Activated naive CD4-positive, alpha-beta T cell treated with anti-CD3 and anti-CD28 coated beads, Interleukin-2, amount 50 U/mL, for 72 hours (primary cell): ENCODE data around the gene UMAD1. TPM values are rescaled to one million over a fixed set of nuclear protein-coding genes. Genes with fewer than 3 reads are reported as not detected.

Experiments used
- ATAC-seq, 2 donors: fragments of 150-1000 bp; cut with Tn5 transposase; 2 replicates each; pipeline ENCODE4 v1.10.0; 2021; ENCODE audit warnings: mild to moderate bottlenecking in 2 of 2, moderate library complexity in 2 of 2
- DNase-seq, 2 donors: peaks; one replicate each; pipeline ENCODE4 v3.0.0; 2021 to 2022; ENCODE audit warnings: low spot score in 2 of 2
- H3K27ac Mint-ChIP-seq, 2 donors: one replicate each; pipeline ENCODE4 v1.8.0; 2022; ENCODE audit warnings: mild to moderate bottlenecking in 2 of 2, mixed read lengths in 2 of 2
- H3K36me3 Mint-ChIP-seq, 2 donors: one replicate each; pipeline ENCODE4 v1.8.0; 2022; ENCODE audit warnings: mixed read lengths in 2 of 2
- H3K9me3 Mint-ChIP-seq, 2 donors: one replicate each; pipeline ENCODE4 v1.8.0; 2022; ENCODE audit warnings: mixed read lengths in 2 of 2
- total RNA-seq, 2 donors: library from RNA; stranded (reverse); gene quantifications; one replicate each; pipeline ENCODE4 v1.2.3, GENCODE V29; 2022

Gene UMAD1
- total RNA-seq, 2 donors from 2014 or later: 11.8 to 13.0 TPM

DNA sequence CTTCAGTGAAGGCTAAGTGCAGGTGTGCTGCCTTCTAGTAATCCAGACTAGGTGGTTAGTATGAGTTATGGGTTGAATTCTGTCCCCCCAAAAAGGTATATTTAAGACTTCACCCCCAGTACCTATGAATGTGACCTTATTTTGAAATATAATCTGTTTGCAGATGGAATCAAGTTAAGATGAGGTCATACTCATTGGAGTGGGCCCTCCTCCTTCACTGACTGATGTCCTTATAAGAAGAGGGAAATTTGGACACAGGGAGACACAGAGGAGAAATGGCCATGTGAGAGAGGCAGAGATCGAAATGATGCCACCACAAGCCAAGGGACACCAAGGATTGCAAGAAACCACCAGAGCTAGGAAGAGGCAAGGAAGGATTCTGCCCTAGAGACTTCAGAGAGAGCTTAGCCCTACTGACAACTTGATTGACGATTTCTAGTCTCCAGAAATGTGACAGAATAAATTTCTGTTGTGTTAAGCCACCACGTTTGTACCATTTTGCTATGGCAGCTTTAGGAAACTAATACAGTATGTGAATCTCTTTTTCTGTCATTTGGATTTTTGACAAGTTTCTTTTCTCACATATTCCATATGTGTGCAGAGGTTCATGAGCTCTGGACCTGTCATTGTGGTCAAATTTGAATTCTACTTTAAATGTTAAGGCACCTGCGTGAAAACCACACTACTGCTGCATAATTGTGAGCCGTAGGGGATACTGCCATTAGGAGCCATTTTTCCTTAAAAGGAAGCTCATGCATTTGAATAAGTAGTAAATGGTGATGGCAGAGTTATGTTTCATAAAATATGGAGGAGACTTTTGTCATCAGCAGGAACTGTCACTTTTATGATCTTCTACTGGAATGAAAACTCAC is 80.4 kb downstream of the UMAD1 start:
- H3K9me3 Mint-ChIP-seq: peaks cover 7% of the 10 kb centered on the region in 2 donors
- H3K36me3 Mint-ChIP-seq: peaks cover 4 to 12% of the 10 kb centered on the region in 2 donors
- H3K27ac Mint-ChIP-seq: no peak overlapping the region
- ATAC-seq (peak in 1 of 2 donors; percentile 33), DNase-seq (no peak)

DNA sequence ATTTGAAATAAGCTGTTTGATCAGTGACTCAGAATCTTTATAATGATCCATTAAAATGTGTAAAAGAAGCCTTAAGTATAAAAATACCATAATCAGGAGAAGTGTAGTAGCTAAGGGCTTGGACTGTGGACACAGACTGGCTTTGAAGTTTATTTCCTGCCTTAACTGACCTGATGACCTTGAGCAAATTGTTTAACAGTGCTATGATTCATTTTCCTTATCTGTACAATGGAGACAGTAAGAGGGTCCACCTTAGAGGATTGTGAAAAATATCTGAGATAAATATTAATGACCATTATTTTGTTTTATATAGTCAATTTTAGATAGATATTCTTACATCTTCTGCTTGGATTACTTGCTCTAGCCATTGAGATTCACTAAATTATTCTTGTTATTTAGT is 91.2 kb downstream of the UMAD1 start:
- Mint-ChIP-seq H3K9me3 (peaks cover 0 to 1% of the 10 kb centered on the region in 2 donors), H3K36me3 (no peaks in the 10 kb centered on the region), H3K27ac (no peak overlapping the region)
- DNase-seq (no peak), ATAC-seq (no peak)

DNA sequence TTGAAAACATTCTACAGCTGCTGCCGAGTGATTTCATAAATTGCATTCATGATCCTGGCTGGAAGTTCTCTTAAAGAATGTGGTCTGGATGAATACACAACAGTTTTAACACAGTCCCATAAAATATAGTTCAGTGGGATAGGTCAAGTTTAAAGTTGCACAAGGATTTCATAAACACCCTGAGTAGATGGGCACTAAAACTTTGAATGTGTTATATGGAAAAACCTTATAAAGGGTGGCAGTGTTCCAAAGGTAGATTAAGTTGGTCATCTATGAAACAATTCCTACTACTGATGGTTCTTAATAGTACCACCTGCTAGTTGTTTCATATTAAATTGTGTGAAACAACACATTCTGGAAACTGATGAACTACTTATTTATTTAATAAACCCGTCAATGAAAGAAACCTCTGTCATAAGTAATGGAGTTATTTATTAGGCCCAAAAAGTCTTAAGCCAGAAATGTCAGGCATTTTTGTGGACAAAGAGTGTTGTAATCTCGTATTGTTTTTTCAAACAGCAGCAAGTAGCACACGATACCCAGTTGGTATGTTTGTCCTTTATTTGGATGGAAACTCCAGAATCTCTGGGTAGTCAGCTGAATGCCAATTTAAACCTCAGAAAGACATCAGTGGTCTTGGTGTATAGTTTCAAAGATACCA is 92.2 kb downstream of the UMAD1 start:
- ATAC-seq (no peak), DNase-seq (no peak)
- no peak overlapping the region for H3K27ac Mint-ChIP-seq
- no peaks in the 10 kb centered on the region for H3K36me3 Mint-ChIP-seq
- H3K9me3 Mint-ChIP-seq: no peaks in the 10 kb centered on the region

DNA sequence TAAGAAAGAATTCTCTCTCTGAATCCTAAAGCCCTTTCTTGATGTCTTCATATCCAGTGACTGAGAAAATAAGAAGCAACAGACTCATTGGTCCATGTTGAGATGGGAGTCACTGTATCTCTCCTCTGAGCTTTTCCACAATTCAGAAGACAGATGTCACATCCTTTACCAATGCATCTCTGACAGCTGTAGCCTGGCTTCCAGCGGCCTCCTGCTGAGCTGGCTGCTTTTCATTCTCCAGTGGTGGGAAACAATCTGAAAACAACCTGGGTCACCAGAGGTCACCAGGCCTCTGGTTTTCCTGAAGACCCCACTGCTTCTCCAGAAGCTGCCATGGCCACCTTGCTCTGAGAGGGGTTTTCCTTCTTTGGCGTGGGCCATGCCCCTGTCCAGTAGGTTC is 96.1 kb downstream of the UMAD1 start:
- DNase-seq (no peak), ATAC-seq (no peak)
- Mint-ChIP-seq H3K36me3 (no peaks in the 10 kb centered on the region), H3K9me3 (no peaks in the 10 kb centered on the region), H3K27ac (no peak overlapping the region)

GRCh38 chr7:7737674-7738073 is 97.1 kb downstream of the UMAD1 start:
- no peaks in the 10 kb centered on the region for H3K36me3 Mint-ChIP-seq
- DNase-seq (no peak), ATAC-seq (no peak)
- H3K9me3 Mint-ChIP-seq: no peaks in the 10 kb centered on the region
- no peak overlapping the region for H3K27ac Mint-ChIP-seq

DNA sequence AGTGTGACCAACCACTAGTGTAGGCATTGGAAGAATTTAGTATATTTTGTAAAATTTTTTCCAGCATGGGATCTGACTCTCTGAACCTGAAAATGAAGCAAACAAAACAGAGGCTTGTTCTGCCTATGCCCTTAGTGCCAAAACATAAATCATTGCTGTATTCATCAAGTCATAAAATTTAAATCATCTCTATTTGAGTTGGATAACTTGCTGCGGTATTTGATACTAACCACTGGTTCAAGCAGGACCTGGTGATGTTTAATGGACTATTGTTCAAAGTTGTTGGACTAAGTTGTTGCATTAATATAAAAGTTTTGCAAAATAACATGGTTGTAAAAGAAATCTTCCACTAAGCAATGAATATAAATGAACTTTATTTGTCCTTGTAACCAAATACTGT is 97.6 kb downstream of the UMAD1 start:
- no peaks in the 10 kb centered on the region for H3K9me3 Mint-ChIP-seq
- no peak for DNase-seq

GRCh38 chr7:7738622-7739021 is 98.1 kb downstream of the UMAD1 start:
- DNase-seq (no peak), ATAC-seq (no peak)
- no peak overlapping the region for H3K27ac Mint-ChIP-seq
- no peaks in the 10 kb centered on the region for H3K36me3 Mint-ChIP-seq
- no peaks in the 10 kb centered on the region for H3K9me3 Mint-ChIP-seq

More for the DNA sequence above, 97.6 kb downstream of the UMAD1 start:
- no peak for ATAC-seq
- no peaks in the 10 kb centered on the region for H3K36me3 Mint-ChIP-seq
- H3K27ac Mint-ChIP-seq: no peak overlapping the region

- Mint-ChIP-seq H3K27ac (no peak overlapping the region), H3K36me3 (no peaks in the 10 kb centered on the region), H3K9me3 (no peaks in the 10 kb centered on the region)
- no peak for DNase-seq
- no peak for ATAC-seq
These were observed 98.9 kb downstream of the UMAD1 start for GRCh38 chr7:7739204-7740036.

GRCh38 chr7:7740037-7740355 is 99.4 kb downstream of the UMAD1 start:
- ATAC-seq: no peak
- Mint-ChIP-seq H3K36me3 (no peaks in the 10 kb centered on the region), H3K27ac (no peak overlapping the region), H3K9me3 (no peaks in the 10 kb centered on the region)
- DNase-seq: no peak

- Mint-ChIP-seq H3K9me3 (no peaks in the 10 kb centered on the region), H3K27ac (no peak overlapping the region), H3K36me3 (no peaks in the 10 kb centered on the region)
- ATAC-seq (no peak), DNase-seq (no peak)
These were observed 101.7 kb downstream of the UMAD1 start for GRCh38 chr7:7742223-7742622.

DNA sequence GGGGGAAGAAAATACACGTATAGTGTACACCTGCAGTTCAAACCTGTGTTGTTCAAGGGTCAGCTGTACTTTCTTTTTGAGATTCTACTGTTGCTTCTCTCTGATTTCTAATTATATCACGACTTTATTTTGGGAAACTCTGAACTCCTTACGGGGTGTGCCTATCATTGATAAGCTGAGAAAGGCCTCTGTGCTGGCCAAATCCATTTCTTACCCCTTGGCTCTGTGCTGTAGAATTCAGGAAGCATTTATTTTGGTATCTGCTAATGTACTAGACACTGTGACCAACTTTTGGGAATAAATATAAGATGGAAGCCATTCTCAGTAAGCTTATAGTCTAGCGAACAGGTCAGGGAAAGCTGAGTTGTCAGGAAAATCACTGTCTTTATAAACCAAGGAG is 104.7 kb downstream of the UMAD1 start:
- DNase-seq (no peak), ATAC-seq (no peak)
- Mint-ChIP-seq H3K27ac (no peak overlapping the region), H3K36me3 (no peaks in the 10 kb centered on the region), H3K9me3 (no peaks in the 10 kb centered on the region)

DNA sequence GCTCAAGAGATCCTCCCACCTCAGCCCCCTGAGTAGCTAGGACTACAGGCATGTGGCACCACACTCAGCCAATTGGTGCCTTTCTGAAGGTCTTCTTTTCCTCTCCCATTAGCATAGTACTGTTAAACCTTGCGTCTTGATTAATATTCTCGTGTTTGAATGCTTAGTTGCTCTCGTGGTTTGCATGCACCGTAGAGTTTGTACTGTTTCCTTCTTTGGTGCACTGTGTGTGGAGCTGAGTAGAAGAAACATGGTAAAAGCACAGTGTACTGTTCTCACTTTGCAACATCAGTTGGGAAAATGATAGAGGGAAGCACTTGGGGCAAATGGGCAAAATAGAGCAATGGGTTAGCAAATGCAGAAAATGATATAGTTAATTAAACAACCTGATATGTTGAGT is 105.4 kb downstream of the UMAD1 start:
- H3K9me3 Mint-ChIP-seq: no peaks in the 10 kb centered on the region
- H3K36me3 Mint-ChIP-seq: no peaks in the 10 kb centered on the region
- DNase-seq (no peak), ATAC-seq (no peak)
- no peak overlapping the region for H3K27ac Mint-ChIP-seq

GRCh38 chr7:7746458-7746857 is 105.9 kb downstream of the UMAD1 start:
- ATAC-seq (no peak), DNase-seq (no peak)
- Mint-ChIP-seq H3K9me3 (no peaks in the 10 kb centered on the region), H3K36me3 (no peaks in the 10 kb centered on the region), H3K27ac (no peak overlapping the region)

- ATAC-seq: no peak
These were observed 110.2 kb downstream of the UMAD1 start for GRCh38 chr7:7750571-7751242.

DNA sequence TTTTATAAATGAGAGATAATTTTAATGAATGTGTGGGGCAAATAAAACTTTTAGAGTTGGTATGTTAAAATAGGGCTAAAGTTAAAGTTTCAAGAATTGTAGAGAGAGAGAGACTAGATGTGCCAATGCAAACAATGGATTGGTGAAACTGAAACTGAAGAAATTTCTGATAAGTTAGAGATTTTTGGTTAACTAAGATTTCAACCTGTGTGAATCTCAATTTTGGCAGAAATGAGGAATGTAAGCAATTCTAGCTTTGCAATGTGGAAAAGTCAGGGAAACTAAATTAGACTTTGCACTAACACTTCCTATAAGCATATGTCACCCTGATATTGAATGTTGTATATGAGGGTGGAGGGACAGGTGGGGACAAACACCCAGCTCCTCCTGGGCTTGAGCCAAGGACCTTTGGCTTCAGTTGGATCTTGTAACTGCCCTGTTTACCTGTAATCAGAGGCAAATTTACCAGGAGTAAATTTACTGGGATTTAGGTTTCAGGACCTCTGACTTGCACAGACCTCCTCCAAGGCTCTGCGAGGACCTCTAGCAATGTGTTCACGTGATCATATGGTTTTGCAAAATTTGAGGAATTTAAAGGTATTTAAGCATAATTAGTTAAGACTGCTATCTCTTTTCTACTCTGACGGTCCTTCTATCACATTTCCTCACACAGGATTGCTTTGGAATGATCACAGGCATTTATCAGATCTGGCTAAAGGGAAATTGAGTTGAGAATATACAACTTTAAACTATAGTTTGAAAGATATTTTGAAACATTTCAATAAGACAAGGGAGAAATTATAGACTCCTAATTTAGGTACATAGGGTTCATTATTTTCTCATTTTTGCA is 110.9 kb downstream of the UMAD1 start:
- Mint-ChIP-seq H3K9me3 (peaks cover 0 to 5% of the 10 kb centered on the region in 2 donors), H3K27ac (no peak overlapping the region), H3K36me3 (peaks cover 0 to 5% of the 10 kb centered on the region in 2 donors)
- ATAC-seq (no peak), DNase-seq (no peak)

More at GRCh38 chr7:7750571-7751242, 110.2 kb downstream of the UMAD1 start:
- peaks cover 0 to 5% of the 10 kb centered on the region in 2 donors for H3K36me3 Mint-ChIP-seq
- DNase-seq: no peak
- peaks cover 0 to 5% of the 10 kb centered on the region in 2 donors for H3K9me3 Mint-ChIP-seq
- H3K27ac Mint-ChIP-seq: no peak overlapping the region

DNA sequence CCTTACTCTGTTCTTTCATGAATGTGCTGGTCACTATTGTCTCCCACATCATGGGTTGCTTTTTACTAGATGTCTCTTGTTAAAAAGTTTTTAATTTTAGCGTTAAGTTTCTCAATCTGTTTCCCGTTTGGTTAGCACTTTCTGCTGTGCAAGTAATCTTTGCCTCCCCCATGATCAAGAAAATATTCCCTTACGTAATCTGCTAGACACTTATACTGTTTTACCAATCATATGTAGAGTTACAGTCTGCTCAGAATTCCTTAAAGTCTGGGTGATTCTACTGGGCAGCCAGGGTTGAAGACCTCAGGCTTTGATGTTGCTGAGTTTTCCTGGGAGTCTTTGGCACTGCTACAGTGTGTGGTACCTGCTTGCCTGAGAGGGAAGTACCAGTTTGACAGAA is 116.0 kb downstream of the UMAD1 start:
- peaks cover 0 to 5% of the 10 kb centered on the region in 2 donors for H3K9me3 Mint-ChIP-seq

More for the DNA sequence above, 116.0 kb downstream of the UMAD1 start:
- ATAC-seq (no peak), DNase-seq (no peak)
- H3K27ac Mint-ChIP-seq: no peak overlapping the region
- H3K36me3 Mint-ChIP-seq: peaks cover 0 to 5% of the 10 kb centered on the region in 2 donors
